GM21723 (cell line): Measurements from ENCODE around the gene PIGN.

Source experiments
- ATAC-seq: cut with Tn5 transposase; IDR thresholded peaks from one replicate; pipeline ENCODE4 v1.9.1; 2021; ENCODE audit warnings: mild to moderate bottlenecking, moderate library complexity; ENCODE audit not compliant: unreplicated experiment

Gene PIGN

GRCh38 chr18:62018759-62019041, 168.2 kb downstream of the PIGN start:
- ATAC-seq: no peak

- no peak for ATAC-seq
These were observed 168.7 kb downstream of the PIGN start for GRCh38 chr18:62018034-62018758.

GRCh38 chr18:62017618-62018017, 169.2 kb downstream of the PIGN start:
- ATAC-seq: no peak

- no peak for ATAC-seq
These were observed 175.4 kb downstream of the PIGN start for GRCh38 chr18:62011416-62011815.

GRCh38 chr18:62009521-62009920, 177.3 kb downstream of the PIGN start:
- no peak for ATAC-seq

GRCh38 chr18:62001396-62001795, 185.5 kb downstream of the PIGN start:
- ATAC-seq: no peak

GRCh38 chr18:61998957-61999356, 187.9 kb downstream of the PIGN start:
- ATAC-seq: no peak

GRCh38 chr18:61998335-61998734, 188.5 kb downstream of the PIGN start:
- ATAC-seq: no peak

- no peak for ATAC-seq
These were observed 191.2 kb downstream of the PIGN start for GRCh38 chr18:61995618-61996017.

GRCh38 chr18:61993831-61994230, 193.0 kb downstream of the PIGN start:
- no peak for ATAC-seq

GRCh38 chr18:61992923-61993322, 193.9 kb downstream of the PIGN start:
- ATAC-seq: no peak

- no peak for ATAC-seq
These were observed 194.6 kb downstream of the PIGN start for GRCh38 chr18:61992285-61992684.

GRCh38 chr18:61991836-61992235, 195.0 kb downstream of the PIGN start:
- ATAC-seq: no peak

- no peak for ATAC-seq
These were observed 195.7 kb downstream of the PIGN start for GRCh38 chr18:61991201-61991600.
